HFFc6 (cell line): Measurements from ENCODE around the gene ZBTB47. TPM values are rescaled to one million over a fixed set of nuclear protein-coding genes. Genes with fewer than 3 reads are reported as not detected.
A peak's percentile ranks its signal among the peaks of the same experiment; 100 is the strongest.

ENCODE experiments used
- DNase-seq: peaks from one replicate; pipeline ENCODE4 v3.0.0-alpha.2; 2018
- H3K27ac Mint-ChIP-seq: 2 replicates; pipeline ENCODE4 v1.8.0; 2020; ENCODE audit warnings: mild to moderate bottlenecking, mixed read lengths
- H3K27me3 Mint-ChIP-seq: 2 replicates; pipeline ENCODE4 v1.8.0; 2021; ENCODE audit warnings: mild to moderate bottlenecking, moderate library complexity, mixed read lengths; ENCODE audit not compliant: insufficient read depth
- H3K36me3 Mint-ChIP-seq: 2 replicates; pipeline ENCODE4 v1.8.0; 2021; ENCODE audit warnings: low read depth, mixed read lengths
- H3K4me1 Mint-ChIP-seq: 2 replicates; pipeline ENCODE4 v1.8.0; 2020; ENCODE audit warnings: low read depth, mixed read lengths
- H3K4me3 Mint-ChIP-seq: 2 replicates; pipeline ENCODE4 v1.8.0; 2020; ENCODE audit warnings: mild to moderate bottlenecking, moderate library complexity, mixed read lengths
- H3K9me3 Mint-ChIP-seq: 2 replicates; pipeline ENCODE4 v1.8.0; 2020; ENCODE audit warnings: mild to moderate bottlenecking, mixed read lengths
- CTCF ChIP-seq: fragments of 200-600 bp; sonication (generic); IDR thresholded peaks from 2 replicates; pipeline ENCODE4 v1.5.0; 2021; ENCODE audit warnings: antibody characterized with exemption, mild to moderate bottlenecking
- total RNA-seq, 6 experiments: library from RNA; stranded (reverse); fragmentation: NEBNext Ultra II Directional; extraction: Animal tissue kit (Norgen Biotek cat#: 25700); gene quantifications; 2 replicates in 1 of 6; 3 replicates in 5 of 6; pipeline ENCODE4 v1.2.3, GENCODE V29; 2021

Gene ZBTB47
- total RNA-seq, 6 experiments from 2014 or later, result 26.3 to 35.7 (median 29.3) TPM

DNA sequence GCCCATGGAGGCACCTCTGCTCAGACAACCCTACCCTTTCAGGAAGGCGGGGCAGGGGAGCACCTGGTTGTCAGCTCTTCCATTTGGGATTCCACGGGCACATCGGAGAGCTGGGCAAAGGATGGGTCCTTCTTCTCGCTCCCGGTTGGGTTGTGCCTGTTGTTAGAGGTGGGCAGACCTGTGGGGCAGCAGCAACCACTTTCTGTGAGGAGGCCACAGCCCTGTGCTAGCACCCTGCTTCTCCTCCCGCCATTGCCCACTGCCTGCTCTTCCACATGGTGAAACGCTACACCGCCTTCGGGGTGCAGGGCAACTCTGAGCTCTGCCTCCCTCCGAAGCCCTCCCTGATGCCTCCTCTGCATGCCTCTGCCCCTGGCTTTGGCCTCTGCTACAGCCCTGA lies 56.1 kb downstream of the ZBTB47 start:
- Mint-ChIP-seq H3K27ac (no peak overlapping the region), H3K27me3 (peaks cover 49% of the 10 kb centered on the region), H3K36me3 (no peaks in the 10 kb centered on the region), H3K4me1 (peaks cover 3% of the 10 kb centered on the region; the same call in 1 of the 2 replicates), H3K4me3 (no peak overlapping the region), H3K9me3 (no peaks in the 10 kb centered on the region)
- TF ChIP-seq CTCF, result no peak
- no peak for DNase-seq

DNA sequence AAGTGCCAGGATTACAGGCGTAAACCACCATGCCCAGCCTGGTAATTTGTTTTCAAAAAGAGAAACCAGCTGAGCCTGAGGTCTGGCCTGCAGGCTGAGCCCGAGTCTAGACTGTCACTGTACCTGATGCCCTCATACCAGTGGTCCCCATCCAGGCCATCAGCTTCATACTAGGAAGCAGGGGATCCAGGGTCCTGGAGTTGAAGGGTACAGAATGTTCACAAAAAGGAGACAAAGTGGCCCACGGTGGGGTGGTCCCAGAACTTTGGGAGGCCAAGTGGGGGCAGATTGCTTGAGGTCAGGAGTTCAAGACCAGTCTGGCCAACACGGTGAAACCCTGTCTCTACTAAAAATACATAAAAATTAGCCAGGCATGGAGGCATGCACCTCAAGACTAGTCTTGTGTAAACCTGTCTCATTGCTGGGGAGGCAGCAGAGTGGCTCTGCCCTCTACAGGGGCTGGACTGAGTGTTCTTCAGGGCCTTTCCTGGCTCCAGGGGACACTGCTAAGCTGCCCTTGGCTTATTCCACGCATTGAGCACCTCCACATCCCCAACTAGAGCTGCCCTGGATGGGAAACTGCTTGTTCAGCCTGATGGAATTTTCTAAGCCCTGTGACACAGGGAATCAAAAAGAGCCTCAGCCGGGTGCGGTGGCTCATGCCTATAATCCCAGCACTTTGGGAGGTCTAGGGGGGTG lies 57.0 kb downstream of the ZBTB47 start:
- Mint-ChIP-seq H3K4me3 (no peak overlapping the region), H3K27me3 (peaks cover 49% of the 10 kb centered on the region), H3K36me3 (no peaks in the 10 kb centered on the region), H3K27ac (no peak overlapping the region), H3K9me3 (no peaks in the 10 kb centered on the region), H3K4me1 (no peaks in the 10 kb centered on the region)
- TF ChIP-seq CTCF, result no peak
- no peak for DNase-seq

DNA sequence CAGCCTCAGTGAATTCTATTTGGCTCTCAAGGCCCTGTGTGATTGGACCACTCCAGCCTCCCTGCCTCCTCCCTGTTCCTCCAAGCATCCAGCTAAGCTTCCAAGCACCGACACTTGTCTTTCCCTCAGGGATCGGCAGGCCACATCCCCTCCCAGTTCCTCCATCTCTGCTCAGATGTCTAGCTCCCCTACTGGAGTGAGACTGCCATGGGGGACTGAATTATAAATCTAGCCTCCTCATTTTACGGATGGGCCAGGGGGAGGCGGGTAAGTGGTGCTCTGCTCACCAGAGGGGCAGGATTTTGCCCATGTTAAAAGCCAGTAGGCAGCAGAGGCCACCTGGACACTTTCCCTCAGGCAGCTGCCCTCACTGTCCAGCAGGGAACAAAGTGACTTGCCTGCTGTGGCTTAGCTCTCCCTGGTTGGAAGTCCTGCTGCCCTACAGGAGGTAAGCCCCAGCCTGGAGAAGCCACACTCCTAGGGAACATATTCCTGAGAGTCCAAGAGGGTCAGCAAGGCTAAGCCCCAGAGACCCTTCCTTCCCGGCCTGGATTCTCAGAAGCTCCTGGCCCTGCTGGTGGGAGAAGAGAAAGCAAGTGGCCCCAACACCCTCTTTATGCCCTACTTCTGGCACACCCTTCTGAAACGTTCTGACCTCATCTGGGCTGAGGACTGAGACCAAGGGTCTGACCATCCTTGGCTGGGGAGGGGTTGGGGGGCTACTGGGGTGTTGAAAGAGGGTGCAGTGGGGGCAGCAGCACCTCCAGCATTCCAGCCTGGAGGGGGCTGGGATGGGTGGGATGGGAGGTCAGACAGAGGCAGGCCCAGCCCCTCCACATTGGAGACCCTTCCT lies 58.2 kb downstream of the ZBTB47 start:
- peaks cover 43% of the 10 kb centered on the region for H3K27me3 Mint-ChIP-seq
- no peaks in the 10 kb centered on the region for H3K9me3 Mint-ChIP-seq
- H3K4me1 Mint-ChIP-seq, result no peaks in the 10 kb centered on the region
- no peak overlapping the region for H3K4me3 Mint-ChIP-seq
- peak; percentile 45; the same call in 1 of the 2 replicates for TF ChIP-seq CTCF
- no peak overlapping the region for H3K27ac Mint-ChIP-seq
- DNase-seq, result no peak
- H3K36me3 Mint-ChIP-seq, result no peaks in the 10 kb centered on the region

GRCh38 chr3:42712344-42712648 lies 58.8 kb downstream of the ZBTB47 start:
- Mint-ChIP-seq H3K4me3 (no peak overlapping the region), H3K36me3 (no peaks in the 10 kb centered on the region), H3K4me1 (no peaks in the 10 kb centered on the region), H3K27me3 (peaks cover 42% of the 10 kb centered on the region), H3K27ac (no peak overlapping the region), H3K9me3 (no peaks in the 10 kb centered on the region)
- no peak for TF ChIP-seq CTCF
- DNase-seq, result no peak

GRCh38 chr3:42712688-42713372 lies 59.3 kb downstream of the ZBTB47 start:
- Mint-ChIP-seq H3K36me3 (no peaks in the 10 kb centered on the region), H3K27ac (no peak overlapping the region), H3K4me3 (no peak overlapping the region), H3K4me1 (no peaks in the 10 kb centered on the region), H3K27me3 (peaks cover 42% of the 10 kb centered on the region), H3K9me3 (no peaks in the 10 kb centered on the region)
- TF ChIP-seq CTCF, result no peak
- DNase-seq, result no peak
